Muscle of arm (tissue), 12 donors: Measurements from ENCODE around the gene ARF1. TPM values are rescaled to one million over a fixed set of nuclear protein-coding genes. Genes with fewer than 3 reads are reported as not detected.
A peak's percentile ranks its signal among the peaks of the same experiment; 100 is the strongest.

ENCODE experiments used
- DNase-seq: peaks from one replicate; pipeline ENCODE4 v3.0.0-alpha.2; 2013
- polyA plus RNA-seq, 12 donors: library from polyadenylated mRNA; unstranded; fragments of 120-200 nt; gene quantifications; one replicate each; pipeline ENCODE4 v1.2.1, GENCODE V29; 2013; ENCODE audit not compliant: insufficient read length in 12 of 12

The ARF1 gene
- polyA plus RNA-seq, 12 donors, result 213 to 325 (median 249) TPM; not detected in 1

- DNase-seq, result no peak
Observed at GRCh38 chr1:228112617-228113016, 30.1 kb downstream of the ARF1 start.

GRCh38 chr1:228114827-228115226 lies 32.3 kb downstream of the ARF1 start:
- DNase-seq, result no peak

GRCh38 chr1:228117335-228117734 lies 34.8 kb downstream of the ARF1 start:
- no peak for DNase-seq

- no peak for DNase-seq
Observed at GRCh38 chr1:228118040-228118439, 35.5 kb downstream of the ARF1 start.

GRCh38 chr1:228120351-228120750 lies 37.8 kb downstream of the ARF1 start:
- no peak for DNase-seq

- no peak for DNase-seq
Observed at GRCh38 chr1:228120857-228121489, 38.5 kb downstream of the ARF1 start.

- DNase-seq, result no peak
Observed at GRCh38 chr1:228122921-228123441, 40.5 kb downstream of the ARF1 start.

- no peak for DNase-seq
Observed at GRCh38 chr1:228123505-228123904, 41.0 kb downstream of the ARF1 start.

GRCh38 chr1:228125185-228125584 lies 42.7 kb downstream of the ARF1 start:
- DNase-seq, result no peak

GRCh38 chr1:228131766-228132165 lies 49.3 kb downstream of the ARF1 start:
- DNase-seq, result no peak

GRCh38 chr1:228134591-228134990 lies 52.1 kb downstream of the ARF1 start:
- no peak for DNase-seq

- no peak for DNase-seq
Observed at GRCh38 chr1:228136901-228137300, 54.4 kb downstream of the ARF1 start.

- DNase-seq, result no peak
Observed at GRCh38 chr1:228139406-228139930, 57.0 kb downstream of the ARF1 start.

GRCh38 chr1:228139931-228140723 lies 57.6 kb downstream of the ARF1 start, which contains the start of gene GUK1:
GUK1 (plus strand) TSS chr1:228140279; CDS start chr1:228140303, 24 bp downstream.
- peak; percentile 98 for DNase-seq

GRCh38 chr1:228140724-228141225 lies 58.3 kb downstream of the ARF1 start:
- no peak for DNase-seq

GRCh38 chr1:228141226-228142044 lies 58.9 kb downstream of the ARF1 start:
- DNase-seq, result no peak

GRCh38 chr1:228142155-228142691 lies 59.7 kb downstream of the ARF1 start:
- no peak for DNase-seq

- no peak for DNase-seq
Observed at GRCh38 chr1:228142701-228143136, 60.2 kb downstream of the ARF1 start.

GRCh38 chr1:228143480-228144192 lies 61.1 kb downstream of the ARF1 start:
- no peak for DNase-seq

GRCh38 chr1:228144193-228144992 lies 61.9 kb downstream of the ARF1 start:
- DNase-seq, result no peak
